IMR-90 (cell line): ENCODE results near the gene SRSF12. TPM values are rescaled to one million over a fixed set of nuclear protein-coding genes. Genes with fewer than 3 reads are reported as not detected.

Experiments
- ATAC-seq: fragments of 200-7000 bp; cut with Tn5 transposase; 2 replicates; pipeline ENCODE4 v1.9.1; 2020; ENCODE audit warnings: low read depth, mild to moderate bottlenecking, moderate library complexity
- BruUV-seq: library from RNA; stranded (reverse); fragments of 400-500 nt; replicated peaks from 2 replicates; lab custom pipeline; 2021; lab: Mats Ljungman, UMichigan
- CTCF ChIA-PET: fragments of 300-600 bp; formaldehyde crosslinking; extraction: SDS; loops from one replicate; lab custom pipeline; 2021; ENCODE audit warnings: antibody characterized with exemption; lab: Yijun Ruan, JAX
- POLR2A ChIA-PET: fragments of 300-600 bp; sonication (Branson Sonifier 250); formaldehyde crosslinking; loops from one replicate; lab custom pipeline; 2022; ENCODE audit warnings: antibody characterized with exemption; ENCODE audit not compliant: unreplicated experiment; lab: Charles Lee
- DNase-seq: peaks from one replicate; pipeline ENCODE4 v3.0.0; 2013
- H2AFZ ChIP-seq: replicated peaks from 2 replicates; pipeline ENCODE3; 2013; ENCODE audit warnings: low read length, mild to moderate bottlenecking; ENCODE audit not compliant: poor library complexity
- H2AK5ac ChIP-seq: 2 replicates; pipeline ENCODE4 v1.6.1; 2013; ENCODE audit warnings: low read depth, low read length, inconsistent platforms
- H2AK9ac ChIP-seq: replicated peaks from 2 replicates; pipeline ENCODE3; 2013; ENCODE audit warnings: mild to moderate bottlenecking, low read depth, low read length, moderate library complexity; ENCODE audit not compliant: poor library complexity
- H2BK120ac ChIP-seq: 2 replicates; pipeline ENCODE4 v1.6.1; 2013; ENCODE audit warnings: low read depth, low read length, inconsistent platforms
- H2BK15ac ChIP-seq: 3 replicates; pipeline ENCODE4 v1.6.1; 2013; ENCODE audit warnings: low read depth, low read length, inconsistent platforms
- H2BK20ac ChIP-seq: 2 replicates; pipeline ENCODE4 v1.6.1; 2013; ENCODE audit warnings: low read depth, mild to moderate bottlenecking, inconsistent platforms, low read length, moderate library complexity
- H2BK5ac ChIP-seq: 2 replicates; pipeline ENCODE4 v1.6.1; 2013; ENCODE audit warnings: mild to moderate bottlenecking, low read depth, low read length, inconsistent platforms; ENCODE audit not compliant: poor library complexity, severe bottlenecking
- H3K14ac ChIP-seq: replicated peaks from 2 replicates; pipeline ENCODE4 v1.6.1; 2013; ENCODE audit warnings: low read depth, low read length, inconsistent platforms
- H3K18ac ChIP-seq: 2 replicates; pipeline ENCODE4 v1.6.1; 2013; ENCODE audit warnings: low read depth, low read length, control low read depth
- H3K23ac ChIP-seq: 2 replicates; pipeline ENCODE4 v1.6.1; 2013; ENCODE audit warnings: low read depth, low read length, inconsistent platforms
- H3K27ac ChIP-seq: 2 replicates; pipeline ENCODE4 v1.5.1; 2013; ENCODE audit warnings: mild to moderate bottlenecking, control low read depth, low read length; ENCODE audit not compliant: insufficient read depth
- H3K27me3 ChIP-seq: 2 replicates; pipeline ENCODE4 v1.6.1; 2013; ENCODE audit warnings: low read length; ENCODE audit not compliant: control insufficient read depth, insufficient read depth
- H3K36me3 ChIP-seq: 2 replicates; pipeline ENCODE4 v1.6.1; 2013; ENCODE audit warnings: low read length, mixed read lengths; ENCODE audit not compliant: control insufficient read depth, insufficient read depth
- H3K4ac ChIP-seq: 2 replicates; pipeline ENCODE4 v1.6.1; 2013; ENCODE audit warnings: low read depth, low read length, inconsistent platforms
- H3K4me1 ChIP-seq: 2 replicates; pipeline ENCODE4 v1.6.1; 2013; ENCODE audit warnings: low read length, mixed read lengths; ENCODE audit not compliant: control insufficient read depth, insufficient read depth
- H3K4me2 ChIP-seq: 2 replicates; pipeline ENCODE4 v1.6.1; 2013; ENCODE audit warnings: low read depth, mild to moderate bottlenecking, control low read depth, low read length, moderate library complexity
- H3K4me3 ChIP-seq: 2 replicates; pipeline ENCODE4 v1.5.1; 2013; ENCODE audit warnings: low read depth, mild to moderate bottlenecking, control low read depth, low read length, moderate library complexity; ENCODE audit not compliant: insufficient read depth
- H3K56ac ChIP-seq: 2 replicates; pipeline ENCODE4 v1.6.1; 2013; ENCODE audit warnings: low read length, inconsistent platforms; ENCODE audit not compliant: insufficient read depth; ENCODE audit errors: extremely low read depth
- H3K79me1 ChIP-seq, 2 experiments: 2 replicates each; pipeline ENCODE4 v1.6.1; 2013; ENCODE audit warnings: low read length in 2 of 2, inconsistent platforms in 1 of 2, low read depth in 1 of 2
- H3K9ac ChIP-seq: 2 replicates; pipeline ENCODE4 v1.6.1; 2013; ENCODE audit warnings: low read depth, low read length, control low read depth
- H3K9me1 ChIP-seq: 2 replicates; pipeline ENCODE4 v1.6.1; 2013; ENCODE audit warnings: low read length, inconsistent platforms; ENCODE audit not compliant: insufficient read depth
- H3K9me3 ChIP-seq: 2 replicates; pipeline ENCODE4 v1.6.1; 2013; ENCODE audit warnings: low read length; ENCODE audit not compliant: control insufficient read depth, insufficient read depth
- H4K20me1 ChIP-seq: 2 replicates; pipeline ENCODE4 v1.6.1; 2013; ENCODE audit warnings: low read length, inconsistent platforms; ENCODE audit not compliant: insufficient read depth
- H4K5ac ChIP-seq: 2 replicates; pipeline ENCODE4 v1.6.1; 2013; ENCODE audit warnings: mild to moderate bottlenecking, low read depth, low read length, control low read depth
- H4K8ac ChIP-seq, 2 experiments: 2 replicates each; pipeline ENCODE4 v1.6.1; 2013; ENCODE audit warnings: low read depth in 2 of 2, low read length in 2 of 2, control low read depth in 1 of 2, inconsistent platforms in 1 of 2
- H4K91ac ChIP-seq: 2 replicates; pipeline ENCODE4 v1.6.1; 2013; ENCODE audit warnings: low read depth, low read length, inconsistent platforms; ENCODE audit not compliant: insufficient read depth
- BHLHE40 ChIP-seq: fragments of 150-350 bp; IDR thresholded peaks from 2 replicates; pipeline ENCODE4 v1.6.1; 2016; ENCODE audit warnings: mild to moderate bottlenecking, low read depth, low read length
- CHD1 ChIP-seq: IDR thresholded peaks from 2 replicates; pipeline ENCODE4 v1.6.1; 2012; ENCODE audit warnings: low read depth, low read length, improper control_type of control experiment
- ELK1 ChIP-seq: fragments of 150-350 bp; IDR thresholded peaks from 2 replicates; pipeline ENCODE4 v1.6.1; 2016; ENCODE audit warnings: low read depth, mild to moderate bottlenecking, low read length, moderate library complexity, borderline replicate concordance
- FOS ChIP-seq: fragments of 150-350 bp; IDR thresholded peaks from 2 replicates; pipeline ENCODE4 v1.6.1; 2016; ENCODE audit warnings: low read depth, low read length
- MXI1 ChIP-seq: IDR thresholded peaks from 2 replicates; pipeline ENCODE4 v1.6.1; 2012; ENCODE audit warnings: low read depth, mild to moderate bottlenecking, low read length, moderate library complexity, borderline replicate concordance
- NFE2L2 ChIP-seq: fragments of 150-350 bp; IDR thresholded peaks from 2 replicates; pipeline ENCODE4 v1.6.1; 2016; ENCODE audit warnings: low read depth, mild to moderate bottlenecking, low read length
- RAD21 ChIP-seq: IDR thresholded peaks from 2 replicates; pipeline ENCODE4 v1.6.1; 2012; ENCODE audit warnings: low read length, improper control_type of control experiment
- RCOR1 ChIP-seq: IDR thresholded peaks from 2 replicates; pipeline ENCODE4 v1.6.1; 2012; ENCODE audit warnings: mild to moderate bottlenecking, low read length, improper control_type of control experiment; ENCODE audit not compliant: insufficient replicate concordance
- RFX5 ChIP-seq: IDR thresholded peaks from 2 replicates; pipeline ENCODE4 v1.8.0; 2012; ENCODE audit warnings: low read depth, mild to moderate bottlenecking, low read length, moderate library complexity
- SMC3 ChIP-seq: fragments of 150-350 bp; IDR thresholded peaks from 2 replicates; pipeline ENCODE4 v1.6.1; 2016; ENCODE audit warnings: low read depth, mild to moderate bottlenecking, antibody characterized with exemption, low read length, moderate library complexity
- USF2 ChIP-seq: fragments of 150-350 bp; IDR thresholded peaks from 2 replicates; pipeline ENCODE4 v1.6.1; 2017; ENCODE audit warnings: mild to moderate bottlenecking, antibody characterized with exemption, low read length, low read depth
- WGBS, 2 experiments: methylation state at CpG; one replicate each; pipeline versions ENCODE4 v1.1.5 to v1.1.7; 2013; ENCODE audit warnings: missing lambda C conversion rate in 2 of 2; ENCODE audit not compliant: insufficient read length in 1 of 2; ENCODE audit errors: extremely low coverage in 2 of 2; 5-methylcytosine and 5-hydroxymethylcytosine counted together
- dilution Hi-C: fragments of 300-500 bp; cut with HindIII; formaldehyde crosslinking; loops from one replicate; pipeline ENCODE4 v1.14.3; 2018; ENCODE audit warnings: low sequenced_read_pairs; ENCODE audit not compliant: unreplicated experiment
- in situ Hi-C: fragments of 300-500 bp; cut with MboI; formaldehyde crosslinking; loops from 3 replicates; pipeline ENCODE4 v1.14.3; 2019; ENCODE audit warnings: low sequenced_read_pairs, inconsistent platforms, mixed read lengths
- intact Hi-C: fragments of 100-400 bp; cut with micrococcal nuclease; formaldehyde crosslinking; loops from 2 replicates; pipeline ENCODE4 v1.10.0; 2022
- polyA plus RNA-seq, 3 experiments: library from polyadenylated mRNA; depleted of rRNA; stranded (reverse); fragments of >200 nt; gene quantifications; 2 replicates each; pipeline ENCODE4 v1.2.3, GENCODE V29; 2012; ENCODE audit warnings: low replicate concordance in 1 of 3
- total RNA-seq: library from RNA; depleted of rRNA; stranded (reverse); fragments of >200 nt; gene quantifications from 2 replicates; pipeline ENCODE4 v1.2.3, GENCODE V29; 2012

SRSF12 gene
- total and polyA plus RNA-seq, 2 of the 4 experiments (the other 2 are of a cell fraction), result 0.21 to 0.36 TPM

GRCh38 chr6:89098461-89098860 lies 19.4 kb downstream of the SRSF12 start:
- no peak overlapping the region for H2BK15ac ChIP-seq
- ChIA-PET POLR2A (no interaction called here), CTCF (no interaction called here)
- no peak overlapping the region for H4K91ac ChIP-seq
- 96% methylated on average over 3 of the region's 8 CpGs; no CpG with 5 or more reads in 1 of the 2 experiments for WGBS, 2 experiments
- no peak overlapping the region for H4K5ac ChIP-seq
- H2AK9ac ChIP-seq, result no peak overlapping the region
- H3K4ac ChIP-seq, result no peak overlapping the region
- H3K79me1 ChIP-seq, result no peaks in the 10 kb centered on the region; a peak in 1 of 4 replicates
- H2BK120ac ChIP-seq, result no peak overlapping the region
- DNase-seq, result no peak
- no peak overlapping the region for H3K4me2 ChIP-seq
- no peaks in the 10 kb centered on the region for H3K27me3 ChIP-seq
- TF ChIP-seq RCOR1 (no peak), SMC3 (no peak), CHD1 (no peak), MXI1 (no peak), RAD21 (no peak), ELK1 (no peak), BHLHE40 (no peak), FOS (no peak), NFE2L2 (no peak), USF2 (no peak), RFX5 (no peak)
- no peaks in the 10 kb centered on the region for H3K4me1 ChIP-seq
- H4K8ac ChIP-seq, result no peak overlapping the region
- no peaks in the 10 kb centered on the region for H3K9me1 ChIP-seq
- no TSS peak for BruUV-seq
- H3K9ac ChIP-seq, result no peak overlapping the region
- no peak overlapping the region for H2AFZ ChIP-seq
- H2AK5ac ChIP-seq, result no peak overlapping the region
- no peak overlapping the region for H3K18ac ChIP-seq
- H3K36me3 ChIP-seq, result no peaks in the 10 kb centered on the region
- H4K20me1 ChIP-seq, result no peaks in the 10 kb centered on the region
- no peak overlapping the region for H3K4me3 ChIP-seq
- in situ Hi-C loops (no loop called here), intact Hi-C loops (no loop called here), dilution Hi-C loops (no loop called here)
- H3K27ac ChIP-seq, result no peak overlapping the region
- no peak for ATAC-seq
- H2BK5ac ChIP-seq, result no peak overlapping the region
- no peak overlapping the region for H3K56ac ChIP-seq
- no peak overlapping the region for H3K23ac ChIP-seq
- no peak overlapping the region for H2BK20ac ChIP-seq
- no peaks in the 10 kb centered on the region for H3K9me3 ChIP-seq
- no peak overlapping the region for H3K14ac ChIP-seq
